GM18526 (cell line): ENCODE results near the gene YBX2.

ENCODE experiments used
- POLR2A ChIP-seq: IDR thresholded peaks from 3 replicates; pipeline ENCODE4 v1.6.1; 2011; ENCODE audit not compliant: insufficient read length; ENCODE audit errors: extremely low read depth

Gene YBX2

DNA sequence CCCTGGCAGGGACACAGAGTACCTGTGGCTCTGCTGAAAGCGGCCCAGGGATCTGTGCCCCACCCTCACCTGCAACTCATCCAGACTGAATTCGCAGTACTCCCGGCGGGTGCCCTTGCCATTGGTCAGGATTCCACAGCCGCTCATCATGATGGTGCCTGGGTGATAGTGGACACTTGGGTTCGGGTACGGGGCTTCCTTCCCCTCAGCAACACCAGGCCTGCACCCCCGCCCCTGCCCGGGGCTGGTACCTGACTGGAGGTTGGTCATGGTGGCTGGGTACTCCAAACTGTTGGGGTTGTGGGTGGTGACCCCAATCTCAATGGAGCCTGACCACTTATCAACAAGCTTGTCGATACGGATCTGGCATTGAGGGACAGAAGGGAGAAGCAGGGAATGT is 31.7 kb upstream of the YBX2 start:
- no peak for TF ChIP-seq POLR2A

DNA sequence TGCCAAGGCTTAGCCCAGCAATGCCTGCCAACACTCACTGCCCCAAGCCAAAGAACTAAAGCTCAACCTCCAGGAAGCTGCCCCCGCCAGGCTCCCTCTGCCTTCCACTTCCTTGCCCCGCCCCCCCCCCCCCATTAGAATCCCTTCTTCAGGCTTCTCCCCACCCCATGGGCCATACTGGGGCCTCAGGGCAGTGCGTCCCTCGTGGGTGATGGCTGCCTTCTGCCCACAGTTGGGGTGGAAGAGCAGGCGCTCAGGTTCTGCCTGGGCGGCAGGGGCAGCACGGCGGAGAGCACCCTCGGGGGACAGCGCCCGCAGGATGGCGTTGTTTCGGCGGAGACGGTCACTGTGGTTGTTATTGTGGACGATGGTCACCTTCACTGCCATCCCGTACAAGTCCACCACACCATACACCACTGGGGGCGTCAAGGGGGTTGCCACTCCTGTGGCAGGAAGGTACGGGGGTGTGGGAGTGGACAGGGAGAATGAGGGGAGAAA is 30.6 kb upstream of the YBX2 start:
- TF ChIP-seq POLR2A: no peak

DNA sequence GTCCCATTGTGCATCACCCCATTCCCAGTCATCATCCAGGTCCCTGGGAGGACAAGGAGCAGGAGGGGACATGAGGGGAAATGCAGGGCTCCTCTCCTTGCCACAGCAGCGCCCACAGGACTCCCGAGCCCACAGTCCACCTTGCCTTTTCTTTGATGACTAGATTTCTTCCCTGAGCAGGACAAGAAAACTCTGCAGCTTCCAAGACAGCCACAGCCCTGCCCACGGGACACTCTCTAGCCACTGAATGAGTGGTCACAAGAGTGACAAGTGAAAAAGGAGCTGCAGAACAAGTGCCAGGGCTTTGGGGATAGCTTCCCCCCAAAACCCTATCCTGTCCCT is 30.0 kb upstream of the YBX2 start:
- TF ChIP-seq POLR2A: no peak

DNA sequence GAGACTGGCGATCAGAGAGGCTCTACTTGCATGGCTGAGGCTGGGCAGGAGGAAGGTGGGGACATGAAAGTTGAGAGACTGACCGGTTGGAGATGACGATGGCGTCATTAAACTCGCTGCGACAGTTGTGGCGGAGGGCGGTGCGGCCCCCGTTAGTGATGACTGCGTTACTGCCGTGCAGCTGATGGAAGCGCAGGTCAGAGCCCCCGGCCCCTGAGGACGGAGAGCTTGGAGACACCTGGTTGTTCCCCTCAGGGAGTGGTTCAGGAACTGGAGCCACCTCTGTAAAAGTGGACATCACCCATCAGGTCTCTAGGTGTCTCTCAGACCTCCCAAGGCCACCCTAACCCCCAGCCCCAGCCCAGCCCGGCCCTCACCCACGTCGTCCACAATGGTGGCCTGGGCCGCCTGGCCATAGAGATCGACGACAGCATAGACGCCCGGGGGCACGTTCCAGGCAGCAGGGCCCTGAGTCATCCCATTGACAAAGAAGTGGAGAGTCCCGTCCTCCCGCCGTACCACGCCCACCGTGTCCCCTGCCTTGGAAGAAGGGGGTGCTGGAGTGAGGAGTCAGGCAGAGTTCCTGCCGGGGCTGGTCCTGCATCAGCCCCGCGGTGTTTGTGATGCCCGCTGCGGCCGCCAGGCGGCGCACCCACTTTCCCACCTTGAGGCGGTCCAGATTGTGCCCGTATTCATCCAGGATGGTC is 29.4 kb upstream of the YBX2 start:
- no peak for TF ChIP-seq POLR2A

DNA sequence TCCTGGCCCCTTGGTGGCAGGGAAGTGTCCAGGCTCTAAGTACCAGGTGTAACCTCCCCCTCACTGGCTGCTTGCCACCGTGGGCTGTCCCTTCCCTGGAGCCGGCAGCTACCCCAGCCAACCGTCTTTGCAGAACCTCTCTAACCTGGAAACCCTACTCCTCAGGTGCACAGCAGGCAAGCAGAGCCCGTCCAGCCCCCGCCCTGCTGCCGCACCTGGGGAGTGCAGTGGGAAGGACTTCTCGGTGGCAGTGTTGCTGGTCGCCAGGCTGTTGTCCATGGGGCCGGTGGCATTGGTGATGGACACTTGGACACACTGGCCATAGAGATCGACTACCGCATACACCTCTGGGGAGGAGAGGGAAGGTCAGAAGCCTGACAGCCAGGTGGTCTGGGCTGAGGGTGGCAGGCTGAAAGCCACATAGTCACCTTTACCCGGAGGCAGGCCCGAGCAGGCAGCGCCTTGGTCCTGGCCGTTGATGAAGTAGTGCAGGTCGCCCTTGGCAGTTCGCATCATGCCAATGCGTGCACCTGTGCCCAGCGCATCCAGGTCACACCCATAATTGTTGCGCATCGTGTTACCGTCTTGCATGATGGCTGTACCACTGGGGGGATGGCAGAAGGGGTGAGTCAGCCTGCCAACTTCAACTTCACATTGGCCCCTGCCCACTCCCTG is 28.2 kb upstream of the YBX2 start:
- no peak for TF ChIP-seq POLR2A

DNA sequence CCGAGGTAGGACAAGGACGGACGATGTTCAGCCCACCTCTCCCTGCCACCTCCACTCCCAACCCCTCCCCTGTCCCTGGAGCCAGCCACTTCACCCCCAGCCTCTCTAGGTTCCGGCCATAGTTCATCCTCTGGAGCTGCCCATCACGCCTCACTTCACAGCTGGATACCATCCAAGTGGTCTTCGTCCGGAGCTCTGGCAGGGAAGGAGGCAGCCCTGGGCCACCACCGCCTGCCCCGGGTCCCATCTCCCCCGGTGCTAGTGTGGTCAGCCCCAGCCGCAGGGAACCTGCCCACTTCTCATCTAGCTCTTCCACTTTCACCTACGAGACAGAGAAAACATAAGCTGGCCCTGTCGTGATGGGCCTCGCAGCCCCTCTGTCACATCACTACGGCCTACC is 27.0 kb upstream of the YBX2 start:
- TF ChIP-seq POLR2A: no peak

DNA sequence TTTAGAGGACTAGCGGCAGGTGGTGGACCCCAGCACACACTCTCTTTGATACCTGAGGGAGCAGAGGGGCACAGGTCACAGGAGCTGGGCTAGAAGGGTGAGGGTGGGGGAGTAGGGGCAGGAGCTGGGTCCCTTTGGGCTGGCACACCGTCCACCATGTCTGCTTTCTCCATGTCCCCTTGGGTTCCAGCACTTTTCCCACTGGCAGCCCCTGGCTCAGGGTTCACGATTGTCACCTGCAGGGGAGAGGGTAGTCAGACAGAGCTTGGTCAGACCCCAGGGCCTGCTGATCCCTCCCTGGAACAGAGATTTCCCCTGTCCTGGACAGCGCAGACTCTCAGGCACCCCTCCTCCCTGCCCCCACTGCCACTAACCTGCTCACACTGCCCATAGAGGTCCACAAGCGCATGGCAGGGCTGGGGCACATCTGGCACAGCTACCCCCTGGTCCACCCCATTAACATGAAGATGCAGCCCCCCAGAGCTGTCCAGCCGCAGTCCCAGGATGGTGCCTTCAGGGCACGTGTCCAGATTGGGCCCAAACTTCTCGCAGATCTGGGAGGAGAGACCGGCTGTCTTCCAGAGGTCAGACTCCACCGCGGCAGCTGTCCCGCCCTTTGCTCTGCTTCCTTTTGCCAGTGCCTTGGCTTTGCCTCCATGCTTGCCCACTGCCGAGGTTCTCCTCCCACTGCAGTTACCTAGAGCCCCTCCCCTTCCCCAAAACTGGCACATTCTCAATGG is 23.9 kb upstream of the YBX2 start:
- no peak for TF ChIP-seq POLR2A

DNA sequence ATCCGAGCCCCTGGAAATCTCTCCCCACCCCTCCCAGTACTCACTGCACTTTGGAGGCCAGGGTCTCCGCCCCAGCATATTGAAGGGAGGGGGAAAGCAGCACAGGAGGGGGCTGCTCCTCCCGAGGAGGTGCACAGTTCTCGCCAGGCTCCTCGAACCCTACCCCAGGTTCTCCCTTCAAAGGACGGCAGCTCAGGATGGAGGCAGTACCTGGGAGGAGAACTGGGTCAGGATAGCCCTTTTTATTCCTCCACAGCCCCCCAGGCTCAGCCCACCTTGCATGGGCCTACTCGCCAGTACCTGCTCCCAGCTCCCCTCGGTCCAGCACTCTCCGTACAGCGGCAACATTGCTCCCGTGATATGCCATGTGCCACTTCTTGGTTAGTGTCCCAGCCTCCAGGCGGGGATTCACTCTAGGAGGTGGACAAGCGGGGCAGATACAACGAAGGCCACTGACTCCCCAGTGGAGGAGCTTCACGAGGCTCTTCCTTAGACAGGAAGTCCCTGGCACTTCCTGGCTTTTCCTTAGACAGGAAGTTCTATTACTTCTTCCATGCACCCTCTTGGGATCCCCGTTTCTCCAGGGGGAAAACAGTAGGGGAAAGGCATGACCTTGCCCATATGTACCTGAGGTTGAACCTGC is 22.8 kb upstream of the YBX2 start:
- TF ChIP-seq POLR2A: no peak

DNA sequence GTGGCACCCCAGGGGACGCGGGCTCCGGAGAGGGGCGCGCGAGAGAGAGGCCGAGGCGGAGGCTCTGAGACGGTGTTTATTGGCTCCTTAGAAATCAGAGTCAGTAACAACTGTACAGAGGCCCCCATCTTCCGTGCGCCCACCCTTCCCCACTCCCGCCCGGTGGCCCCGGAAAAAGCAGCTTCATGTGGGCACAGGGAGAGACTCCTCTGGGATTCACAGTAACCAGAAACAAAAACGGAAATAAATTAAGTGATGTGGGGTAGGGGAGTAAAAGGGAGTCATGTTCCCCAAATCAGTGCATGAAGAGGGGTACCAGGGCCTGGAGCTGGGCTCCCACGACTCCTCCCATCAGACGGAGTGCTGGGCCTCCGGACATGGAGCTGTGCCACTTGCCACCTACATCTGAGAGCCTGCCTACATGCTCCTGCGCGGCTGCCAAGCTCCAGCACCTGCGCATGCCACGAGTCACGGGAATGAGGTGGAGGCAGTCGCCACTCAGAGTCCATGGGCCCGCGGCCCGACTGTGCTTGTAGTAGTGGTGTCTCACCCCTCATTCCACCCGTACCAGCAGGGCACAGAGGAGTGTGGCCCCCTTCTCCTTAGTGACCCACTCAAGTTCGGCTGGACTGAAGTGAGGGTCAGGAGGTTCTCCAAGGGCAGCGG is 21.3 kb upstream of the YBX2 start:
- TF ChIP-seq POLR2A: no peak

DNA sequence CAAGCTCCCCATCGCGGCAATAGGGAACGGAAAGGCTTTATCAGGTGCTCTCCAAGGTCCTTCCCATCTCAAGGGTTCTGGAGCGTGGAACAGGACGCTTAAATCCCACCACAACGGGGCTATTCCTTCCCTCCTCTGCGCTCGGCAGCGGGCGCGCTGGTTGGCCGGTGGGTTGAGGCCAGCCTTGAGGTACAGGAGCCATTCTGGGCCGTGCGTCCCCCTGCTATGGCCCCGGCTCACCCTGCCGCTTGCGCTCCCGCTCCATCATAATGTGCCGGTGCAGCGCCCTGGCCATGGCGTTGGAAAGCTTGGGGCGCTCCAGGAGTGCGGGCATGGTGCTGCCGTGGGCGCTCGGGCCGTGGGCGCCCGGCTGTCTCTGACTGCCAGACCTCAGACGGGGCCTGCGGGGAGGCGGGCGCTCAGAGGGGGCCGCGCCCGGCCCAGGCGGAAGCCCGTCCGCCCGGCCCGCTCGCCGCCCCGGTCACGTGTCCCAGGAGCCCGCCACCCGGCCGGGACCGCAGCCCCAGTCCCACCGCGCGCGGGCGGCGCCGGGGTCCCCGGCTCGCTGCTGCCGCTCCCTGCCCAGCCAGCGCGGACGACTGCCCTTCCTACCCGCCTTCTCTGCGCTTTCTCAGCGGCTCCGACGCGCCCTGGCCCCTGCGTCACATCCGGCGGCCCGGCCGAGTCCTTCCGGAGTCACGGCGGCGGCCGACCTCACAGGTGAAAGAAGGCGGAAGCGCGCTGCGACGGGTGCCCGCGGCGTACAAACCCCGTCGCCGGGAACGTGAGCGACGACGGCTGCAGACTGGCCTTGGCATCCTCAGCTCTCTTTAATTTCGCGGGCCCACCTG is 20.5 kb upstream of the YBX2 start, which contains the start of gene GPS2:
TSS of gene GPS2 (minus strand) at position 642 of the 851 bp plus-strand sequence. CDS start at position 334, 308 bp downstream.
- TF ChIP-seq POLR2A: peak; percentile 86

DNA sequence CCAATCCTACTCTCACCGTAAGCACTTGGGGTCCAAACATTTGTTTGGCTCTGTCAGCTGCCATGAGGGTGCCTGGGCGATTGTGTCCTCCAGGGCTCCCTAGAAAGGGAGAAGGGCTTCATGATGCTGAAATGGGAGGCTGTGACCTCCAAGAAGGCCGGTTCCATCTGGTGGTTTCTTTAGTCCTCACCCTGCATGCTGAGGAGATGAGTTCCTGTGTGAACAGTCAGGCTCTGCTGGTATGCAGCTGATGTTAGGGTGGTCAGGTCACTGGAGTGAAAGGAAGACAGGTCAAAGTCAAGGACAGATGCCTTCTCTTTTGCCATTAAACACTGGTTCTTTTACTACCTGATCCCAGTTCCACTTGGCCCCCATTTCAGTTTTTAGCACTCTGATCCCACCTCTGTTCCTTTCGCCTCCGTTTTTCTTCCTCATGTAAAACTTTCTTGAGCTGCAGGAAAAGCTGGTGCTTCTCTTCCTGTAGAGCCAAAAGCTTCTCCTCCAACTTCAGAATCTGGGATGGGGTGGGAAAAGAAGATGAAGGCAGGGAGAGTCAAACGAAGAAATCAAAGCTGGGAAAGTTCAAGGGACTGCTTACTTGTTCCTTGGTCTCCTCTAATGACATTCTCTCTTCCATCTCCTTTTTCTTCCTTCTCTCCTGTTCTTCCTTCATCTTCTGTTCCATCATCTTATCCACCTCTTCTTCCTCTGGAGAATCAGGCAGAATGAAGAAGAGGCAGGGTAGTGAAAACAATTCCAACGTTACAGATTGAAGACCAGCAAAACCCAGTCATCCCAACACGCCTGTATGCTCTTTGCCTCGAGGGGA is 19.7 kb upstream of the YBX2 start:
- no peak for TF ChIP-seq POLR2A

DNA sequence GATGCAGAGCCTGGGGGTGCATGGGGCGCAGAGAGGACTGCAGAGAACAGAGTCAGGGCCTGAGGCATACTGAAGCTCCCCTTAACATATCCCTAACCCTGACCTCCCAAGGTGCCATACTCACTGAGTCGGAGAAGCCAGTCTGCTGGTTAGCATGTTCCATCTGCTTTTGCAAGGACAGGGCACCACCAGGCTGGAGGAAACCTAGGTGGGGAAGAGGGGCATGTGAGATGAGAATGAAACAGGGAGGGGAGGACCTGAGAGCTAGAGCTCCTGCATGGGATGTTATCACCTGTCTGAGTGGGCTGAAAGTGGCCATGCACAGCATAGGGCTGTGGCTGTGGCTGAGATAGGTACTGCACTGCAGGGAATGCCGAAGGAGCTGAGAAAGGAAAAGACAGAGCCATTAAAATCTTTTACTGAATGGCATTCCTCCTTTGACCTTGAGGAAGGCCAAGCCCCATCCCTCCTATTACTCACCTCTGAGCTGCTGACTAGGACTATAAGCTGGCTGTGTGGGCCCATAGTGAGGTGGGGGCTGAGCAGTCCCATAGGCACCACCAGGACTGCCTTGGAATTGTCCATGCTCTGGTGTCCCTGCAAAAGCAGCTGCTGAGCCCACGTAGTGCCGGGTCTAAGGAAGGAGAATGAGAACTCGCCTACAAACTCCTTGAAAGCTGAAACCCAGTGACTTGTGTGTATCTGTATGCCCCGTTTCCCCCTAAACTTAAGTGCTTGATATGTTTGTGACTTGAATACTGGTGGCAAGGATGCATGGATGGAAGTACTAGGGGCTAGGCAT is 18.9 kb upstream of the YBX2 start:
- peak; percentile 11 for TF ChIP-seq POLR2A

DNA sequence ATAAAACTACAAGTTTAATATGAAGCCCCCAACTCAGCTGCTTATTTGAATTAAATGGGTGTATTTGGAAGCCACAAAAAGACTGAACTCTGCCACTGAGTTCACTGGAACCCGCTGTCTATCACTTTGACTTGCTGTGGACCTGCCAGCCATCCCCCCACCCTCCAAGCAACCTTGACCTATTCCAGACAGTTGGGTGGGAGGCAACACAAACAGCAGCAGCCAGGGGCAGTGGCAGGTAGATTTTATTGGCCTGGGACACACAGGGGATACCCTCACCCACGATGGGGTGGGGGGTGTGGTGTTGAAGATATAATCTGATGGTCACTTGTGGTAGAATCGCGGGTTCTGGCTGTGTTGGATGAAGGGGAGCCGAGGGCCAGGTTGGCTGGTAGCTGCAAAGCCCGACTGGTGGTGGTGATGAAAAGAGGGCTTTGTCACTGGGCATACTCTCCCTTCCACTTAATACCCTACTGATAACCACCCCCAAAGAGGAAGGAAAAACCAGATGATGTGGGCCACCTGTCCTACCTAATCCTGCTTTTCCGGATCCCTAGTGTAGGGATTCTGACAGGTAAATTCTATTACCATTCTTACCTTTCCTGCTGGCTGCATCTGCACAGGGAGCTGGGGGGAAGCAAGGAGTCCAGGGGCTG is 18.1 kb upstream of the YBX2 start:
- TF ChIP-seq POLR2A: peak; percentile 21
